T-helper 2 cell (primary cell): ENCODE results near the gene ADAMTS18.

Experiments
- DNase-seq, 5 experiments: peaks; one replicate each; pipeline versions ENCODE4 v3.0.0 to v3.0.0-alpha.2; 2012 to 2022

Gene ADAMTS18

GRCh38 chr16:77387815-77388209, 47.0 kb downstream of the ADAMTS18 start:
- no peak for DNase-seq

GRCh38 chr16:77386831-77387814, 47.7 kb downstream of the ADAMTS18 start:
- no peak for DNase-seq

GRCh38 chr16:77385481-77385880, 49.4 kb downstream of the ADAMTS18 start:
- DNase-seq, result no peak

- no peak for DNase-seq
These were observed 51.1 kb downstream of the ADAMTS18 start for GRCh38 chr16:77383606-77384187.

- peak in 1 of 5 experiments; percentile 14 for DNase-seq
These were observed 58.5 kb downstream of the ADAMTS18 start for GRCh38 chr16:77376358-77376757.

- no peak for DNase-seq
These were observed 59.4 kb downstream of the ADAMTS18 start for GRCh38 chr16:77375396-77375795.

GRCh38 chr16:77374384-77374783, 60.5 kb downstream of the ADAMTS18 start:
- DNase-seq, result no peak

- no peak for DNase-seq
These were observed 61.1 kb downstream of the ADAMTS18 start for GRCh38 chr16:77373726-77374125.

GRCh38 chr16:77364770-77365169, 70.1 kb downstream of the ADAMTS18 start:
- no peak for DNase-seq

GRCh38 chr16:77359065-77359502, 75.8 kb downstream of the ADAMTS18 start:
- DNase-seq, result no peak

GRCh38 chr16:77353587-77354263, 81.1 kb downstream of the ADAMTS18 start:
- no peak for DNase-seq

- DNase-seq, result no peak
These were observed 90.5 kb downstream of the ADAMTS18 start for GRCh38 chr16:77344341-77344740.

GRCh38 chr16:77336637-77337036, 98.2 kb downstream of the ADAMTS18 start:
- DNase-seq, result no peak

GRCh38 chr16:77335652-77336234, 99.1 kb downstream of the ADAMTS18 start:
- no peak for DNase-seq

GRCh38 chr16:77332792-77333191, 102.0 kb downstream of the ADAMTS18 start:
- no peak for DNase-seq

- DNase-seq, result no peak
These were observed 102.8 kb downstream of the ADAMTS18 start for GRCh38 chr16:77331802-77332586.

GRCh38 chr16:77331043-77331442, 103.8 kb downstream of the ADAMTS18 start:
- no peak for DNase-seq

- DNase-seq, result no peak
These were observed 104.3 kb downstream of the ADAMTS18 start for GRCh38 chr16:77330332-77331042.

GRCh38 chr16:77328768-77329167, 106.1 kb downstream of the ADAMTS18 start:
- no peak for DNase-seq

GRCh38 chr16:77328274-77328673, 106.6 kb downstream of the ADAMTS18 start:
- DNase-seq, result no peak

- DNase-seq, result peak in 1 of 5 experiments; percentile 12
These were observed 107.1 kb downstream of the ADAMTS18 start for GRCh38 chr16:77327717-77328116.
